GM18868 (cell line): ENCODE data around the gene ADH1C.

Experiments used
- ATAC-seq: cut with Tn5 transposase; IDR thresholded peaks from one replicate; pipeline ENCODE4 v1.9.1; 2021; ENCODE audit warnings: mild to moderate bottlenecking, moderate library complexity; ENCODE audit not compliant: unreplicated experiment

The ADH1C gene

DNA sequence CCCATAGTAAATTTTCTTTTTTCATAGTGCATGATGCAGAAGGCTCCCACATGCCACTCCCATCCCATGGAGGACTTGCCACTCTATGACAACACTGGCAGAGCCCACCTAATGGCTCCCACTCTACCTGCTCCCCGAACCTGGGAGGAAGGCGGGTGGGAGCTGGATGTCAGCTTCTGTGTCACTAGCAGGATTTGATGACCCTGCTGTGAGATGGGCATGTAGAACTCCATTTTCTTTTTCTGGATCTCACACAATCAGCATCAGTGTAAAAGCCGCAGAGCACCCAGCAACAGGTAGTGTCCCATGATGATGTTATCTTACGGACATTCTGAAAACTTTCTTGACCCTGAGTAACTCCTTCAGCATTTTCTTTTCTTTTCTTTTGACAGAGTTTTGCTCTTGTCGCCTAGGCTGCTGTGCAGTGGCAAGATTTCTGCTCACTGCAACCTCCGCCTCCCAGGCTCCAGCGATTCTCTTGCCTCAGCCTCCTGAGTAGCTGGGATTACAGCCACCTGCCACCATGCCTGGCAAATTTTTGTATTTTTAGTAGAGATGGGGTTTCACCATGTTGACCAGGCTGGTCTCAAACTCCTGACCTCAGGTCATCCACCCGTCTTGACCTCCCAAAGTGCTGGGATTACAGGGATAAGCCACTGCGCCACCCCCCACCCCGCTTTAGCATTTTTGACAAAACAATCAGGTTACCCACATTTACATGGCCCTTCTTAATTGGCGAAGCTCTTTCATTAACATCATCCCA, 46.7 kb downstream of the ADH1C start:
- ATAC-seq = no peak

DNA sequence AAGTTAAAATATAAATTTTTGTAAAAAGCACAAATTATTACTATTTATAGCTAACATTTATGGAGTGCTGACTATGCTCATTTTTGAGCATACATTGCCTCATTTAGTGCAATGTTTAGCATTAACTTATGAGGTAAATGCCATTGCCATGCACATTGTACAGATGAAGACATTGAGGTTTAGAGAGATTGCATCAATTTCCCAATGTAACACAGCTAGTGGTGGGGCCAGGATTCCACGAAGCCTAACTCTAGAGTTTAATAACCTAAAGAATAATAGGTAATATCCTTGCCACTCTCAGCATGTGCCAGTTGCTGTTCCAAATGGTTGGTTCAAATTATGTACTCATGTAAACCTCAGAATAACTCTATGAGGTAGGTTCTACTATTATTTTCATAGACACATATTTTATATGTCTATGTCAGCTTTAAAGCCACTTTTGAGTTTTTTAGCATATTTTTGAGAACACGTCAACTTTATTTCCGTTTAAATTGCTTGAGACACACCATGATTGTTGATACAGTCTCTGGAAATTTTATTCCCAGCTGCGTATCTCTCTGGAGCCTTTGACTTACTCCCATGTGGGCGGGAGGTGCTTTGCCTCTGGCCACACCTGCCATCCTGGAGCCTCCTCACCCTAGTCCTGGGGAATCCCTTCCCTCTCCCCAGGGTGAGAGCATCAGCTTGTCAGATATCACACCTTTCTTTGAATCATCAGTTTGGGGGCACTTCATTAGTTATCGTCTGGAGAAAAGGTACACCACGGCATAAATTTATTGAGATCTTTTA, 51.0 kb downstream of the ADH1C start:
- no peak for ATAC-seq

DNA sequence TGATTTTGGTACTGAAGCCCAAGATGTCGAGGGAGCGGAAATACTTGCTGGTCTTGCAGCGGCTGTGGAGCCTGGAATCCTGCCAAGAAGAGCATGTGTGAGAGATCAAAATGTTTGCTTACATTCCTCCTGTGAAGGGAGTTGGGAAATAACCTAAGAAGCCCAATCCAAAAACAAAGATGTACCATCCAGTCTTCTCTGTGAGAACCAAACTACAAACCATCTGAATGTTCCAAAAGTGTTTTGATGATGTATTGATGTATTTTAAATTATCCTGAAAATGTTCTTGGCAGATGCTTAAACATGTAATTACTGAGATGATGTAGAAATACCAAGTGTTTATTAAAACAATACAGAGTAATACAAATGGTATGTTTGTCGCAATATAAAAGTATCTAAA, 51.6 kb downstream of the ADH1C start:
- no peak for ATAC-seq

DNA sequence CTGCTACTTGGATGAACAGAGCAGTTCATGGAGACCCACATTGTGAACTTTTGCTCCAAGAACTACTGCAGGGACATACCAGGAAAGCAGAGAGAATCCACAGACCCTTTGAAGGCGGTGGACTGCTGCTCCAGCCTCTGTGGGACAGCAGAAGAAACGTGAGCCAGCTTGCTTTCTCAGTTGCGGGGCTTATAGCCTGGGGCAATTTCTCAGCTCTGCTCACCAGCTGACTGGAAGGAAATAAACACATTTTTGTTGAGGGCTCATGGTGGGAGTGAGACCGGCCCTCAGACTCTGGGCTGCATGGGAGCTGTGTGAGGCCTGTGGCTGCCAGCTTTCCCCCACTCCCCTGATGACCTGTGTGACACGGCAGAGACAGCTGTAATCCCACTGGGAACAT, 59.2 kb downstream of the ADH1C start:
- no peak for ATAC-seq

DNA sequence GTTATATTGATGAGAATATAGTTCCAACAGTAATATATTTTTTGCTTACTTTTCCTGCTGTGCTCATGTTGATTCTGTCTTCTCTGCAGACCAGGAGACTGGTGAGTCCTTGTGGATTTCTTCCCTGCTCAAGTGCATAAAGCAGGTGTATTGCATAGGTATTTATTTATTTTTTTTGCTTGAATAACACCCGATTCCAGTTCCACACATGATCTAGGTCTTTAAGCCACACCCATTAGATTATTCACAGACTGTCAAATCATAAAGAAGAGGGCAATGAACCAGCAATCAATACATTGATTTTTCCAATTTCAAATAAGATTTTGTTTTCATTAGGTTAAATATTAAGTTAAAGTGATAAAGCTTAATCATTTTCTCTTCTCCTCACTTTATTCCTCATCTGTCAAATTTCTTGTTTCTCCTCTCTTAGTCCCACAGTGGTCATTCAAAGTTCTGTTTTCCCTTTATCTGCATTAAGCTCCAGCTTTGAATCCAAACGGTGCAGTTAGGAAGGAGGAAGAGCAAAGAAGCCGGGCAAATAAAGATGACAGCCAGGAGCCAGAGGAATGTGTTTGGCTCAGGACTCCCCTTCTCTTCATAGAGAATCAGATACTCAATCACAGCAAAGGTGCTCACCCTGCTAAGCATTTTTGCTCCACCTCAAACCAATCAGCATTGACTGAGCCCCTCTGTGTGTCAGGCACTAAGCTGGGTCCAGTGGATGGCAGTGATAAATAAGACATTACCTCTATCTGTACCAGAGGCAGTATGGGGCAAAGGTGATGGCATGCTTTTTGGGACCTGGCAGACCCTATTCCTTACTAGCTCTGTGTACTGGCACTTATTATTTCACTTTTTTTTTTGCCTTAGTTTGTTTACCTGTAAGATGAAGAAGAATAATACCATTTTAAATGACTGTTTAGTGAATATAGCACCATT, 61.4 kb downstream of the ADH1C start, which contains the start of gene ADH1A:
ADH1A (minus strand) TSS at position 138 of the 939 bp plus-strand sequence; CDS start at position 67, 71 bp downstream.
- ATAC-seq = no peak
